Thyroid gland (tissue), 4 donors: Measurements from ENCODE around the gene LCNL1.

Source experiments
- CTCF ChIP-seq, 6 experiments: fragments of 200-600 bp in 3 of 6; fragments of 450-650 bp in 3 of 6; sonication (generic) in 3 of 6; IDR thresholded peaks; one replicate each; pipeline ENCODE4 v1.5.1; 2016 to 2019; ENCODE audit warnings: antibody characterized with exemption in 6 of 6, mild to moderate bottlenecking in 2 of 6, inconsistent platforms in 1 of 6, moderate library complexity in 1 of 6
- POLR2A ChIP-seq, 2 donors: fragments of 450-650 bp; IDR thresholded peaks; one replicate each; pipeline ENCODE4 v1.6.1; 2017; ENCODE audit warnings: antibody characterized with exemption in 2 of 2, mild to moderate bottlenecking in 2 of 2, moderate library complexity in 1 of 2

- TF ChIP-seq CTCF (IDR thresholded peaks at IDR 0.05), result no peak
- no peak for TF ChIP-seq POLR2A (IDR thresholded peaks at IDR 0.05)
Measured at GRCh38 chr9:136990242-136990911, 7.6 kb downstream of the LCNL1 start.
